ENCODE results near the gene TRIP13.

GRCh38 chr5:860506-861150 is 32.1 kb upstream of the TRIP13 start:
- TF ChIP-seq CTCF (IDR thresholded peaks at IDR 0.05) (no peak), POLR2A (IDR thresholded peaks at IDR 0.05) (no peak), POLR2AphosphoS5 (IDR thresholded peaks at IDR 0.05) (no peak), EP300 (IDR thresholded peaks at IDR 0.05) (no peak)
